Brain microvascular endothelial cell (primary cell): Measurements from ENCODE around the gene MORN5.

Source experiments
- DNase-seq: peaks from one replicate; pipeline ENCODE4 v3.0.0-alpha.2; 2020
- H3K27ac ChIP-seq: fragments of 250-450 bp; sonication (Bioruptor Pico); 2 replicates; pipeline ENCODE4 v1.5.1; 2020; ENCODE audit warnings: mild to moderate bottlenecking, moderate library complexity
- H3K27me3 ChIP-seq: fragments of 250-450 bp; sonication (Bioruptor Pico); replicated peaks from 2 replicates; pipeline ENCODE4 v1.5.1; 2020; ENCODE audit warnings: mild to moderate bottlenecking
- H3K36me3 ChIP-seq: fragments of 250-450 bp; sonication (Bioruptor Pico); replicated peaks from 2 replicates; pipeline ENCODE4 v1.5.1; 2020; ENCODE audit warnings: mild to moderate bottlenecking
- H3K4me3 ChIP-seq: 2 replicates; pipeline ENCODE4 v1.5.1; 2011; ENCODE audit warnings: low read depth, mild to moderate bottlenecking, control low read depth, low read length, moderate library complexity
- in situ Hi-C: cut with HindIII; loops from 2 replicates; pipeline ENCODE4 v1.10.0; 2017; ENCODE audit warnings: low sequenced_read_pairs, low pct_ligation_motif_present
- TF ChIP-seq, protein P1 (sequence below): IDR thresholded peaks from 2 replicates; pipeline ENCODE4 v1.5.1; 2011; ENCODE audit warnings: low read depth, mild to moderate bottlenecking, moderate library complexity, low read length, control low read depth, inconsistent platforms; ENCODE audit errors: missing control alignments

MORN5 gene

DNA sequence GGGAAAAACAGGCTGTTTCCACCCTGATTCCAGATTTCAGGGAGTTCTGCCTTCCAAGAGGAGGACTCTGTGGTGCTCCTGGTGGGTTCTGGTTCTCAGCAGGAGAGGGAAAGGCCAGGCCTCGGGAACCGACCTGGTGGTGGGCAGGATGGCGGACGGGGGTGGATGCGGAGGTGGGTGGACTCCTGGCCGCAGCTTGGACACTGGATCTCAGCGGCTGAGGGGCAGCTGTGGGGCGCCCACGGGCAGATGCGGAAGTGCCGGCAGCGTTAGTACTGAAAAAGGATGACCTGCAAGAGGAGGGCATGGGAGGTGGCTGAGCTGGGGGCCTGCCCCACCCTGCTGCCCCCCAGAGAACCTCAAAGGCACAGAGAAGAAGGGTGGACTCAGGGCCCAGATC lies 44.8 kb downstream of the MORN5 start:
- peaks cover 1% of the 10 kb centered on the region for H3K27me3 ChIP-seq
- H3K4me3 ChIP-seq: no peak overlapping the region
- H3K36me3 ChIP-seq: no peaks in the 10 kb centered on the region
- no peak overlapping the region for H3K27ac ChIP-seq
- TF ChIP-seq, protein P1, sequence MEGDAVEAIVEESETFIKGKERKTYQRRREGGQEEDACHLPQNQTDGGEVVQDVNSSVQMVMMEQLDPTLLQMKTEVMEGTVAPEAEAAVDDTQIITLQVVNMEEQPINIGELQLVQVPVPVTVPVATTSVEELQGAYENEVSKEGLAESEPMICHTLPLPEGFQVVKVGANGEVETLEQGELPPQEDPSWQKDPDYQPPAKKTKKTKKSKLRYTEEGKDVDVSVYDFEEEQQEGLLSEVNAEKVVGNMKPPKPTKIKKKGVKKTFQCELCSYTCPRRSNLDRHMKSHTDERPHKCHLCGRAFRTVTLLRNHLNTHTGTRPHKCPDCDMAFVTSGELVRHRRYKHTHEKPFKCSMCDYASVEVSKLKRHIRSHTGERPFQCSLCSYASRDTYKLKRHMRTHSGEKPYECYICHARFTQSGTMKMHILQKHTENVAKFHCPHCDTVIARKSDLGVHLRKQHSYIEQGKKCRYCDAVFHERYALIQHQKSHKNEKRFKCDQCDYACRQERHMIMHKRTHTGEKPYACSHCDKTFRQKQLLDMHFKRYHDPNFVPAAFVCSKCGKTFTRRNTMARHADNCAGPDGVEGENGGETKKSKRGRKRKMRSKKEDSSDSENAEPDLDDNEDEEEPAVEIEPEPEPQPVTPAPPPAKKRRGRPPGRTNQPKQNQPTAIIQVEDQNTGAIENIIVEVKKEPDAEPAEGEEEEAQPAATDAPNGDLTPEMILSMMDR: no peak
- in situ Hi-C loops: no loop called here
- DNase-seq: no peak

DNA sequence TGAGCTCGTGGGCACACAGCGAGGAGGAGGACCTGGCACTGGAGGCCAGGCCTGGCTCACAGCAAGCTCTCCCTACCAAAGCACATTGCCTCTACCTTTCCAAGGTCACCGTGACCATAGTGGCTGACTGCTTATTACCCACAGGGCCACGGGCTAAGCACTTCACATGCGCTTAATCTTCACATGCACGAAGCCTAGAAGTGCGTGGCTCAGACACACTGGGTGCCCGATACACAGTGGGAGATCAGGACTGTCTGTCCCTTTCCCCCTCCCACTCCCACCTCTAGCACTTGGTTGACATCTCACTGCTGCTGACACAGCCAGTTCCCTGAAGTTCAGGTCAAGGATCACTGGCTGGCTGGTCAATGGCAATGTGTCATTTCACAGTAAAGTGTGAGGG lies 45.5 kb downstream of the MORN5 start:
- Histone ChIP-seq H3K4me3 (no peak overlapping the region), H3K36me3 (no peaks in the 10 kb centered on the region), H3K27me3 (peaks cover 1% of the 10 kb centered on the region), H3K27ac (no peak overlapping the region)
- in situ Hi-C loops: no loop called here
- TF ChIP-seq, protein P1: no peak
- DNase-seq: no peak

DNA sequence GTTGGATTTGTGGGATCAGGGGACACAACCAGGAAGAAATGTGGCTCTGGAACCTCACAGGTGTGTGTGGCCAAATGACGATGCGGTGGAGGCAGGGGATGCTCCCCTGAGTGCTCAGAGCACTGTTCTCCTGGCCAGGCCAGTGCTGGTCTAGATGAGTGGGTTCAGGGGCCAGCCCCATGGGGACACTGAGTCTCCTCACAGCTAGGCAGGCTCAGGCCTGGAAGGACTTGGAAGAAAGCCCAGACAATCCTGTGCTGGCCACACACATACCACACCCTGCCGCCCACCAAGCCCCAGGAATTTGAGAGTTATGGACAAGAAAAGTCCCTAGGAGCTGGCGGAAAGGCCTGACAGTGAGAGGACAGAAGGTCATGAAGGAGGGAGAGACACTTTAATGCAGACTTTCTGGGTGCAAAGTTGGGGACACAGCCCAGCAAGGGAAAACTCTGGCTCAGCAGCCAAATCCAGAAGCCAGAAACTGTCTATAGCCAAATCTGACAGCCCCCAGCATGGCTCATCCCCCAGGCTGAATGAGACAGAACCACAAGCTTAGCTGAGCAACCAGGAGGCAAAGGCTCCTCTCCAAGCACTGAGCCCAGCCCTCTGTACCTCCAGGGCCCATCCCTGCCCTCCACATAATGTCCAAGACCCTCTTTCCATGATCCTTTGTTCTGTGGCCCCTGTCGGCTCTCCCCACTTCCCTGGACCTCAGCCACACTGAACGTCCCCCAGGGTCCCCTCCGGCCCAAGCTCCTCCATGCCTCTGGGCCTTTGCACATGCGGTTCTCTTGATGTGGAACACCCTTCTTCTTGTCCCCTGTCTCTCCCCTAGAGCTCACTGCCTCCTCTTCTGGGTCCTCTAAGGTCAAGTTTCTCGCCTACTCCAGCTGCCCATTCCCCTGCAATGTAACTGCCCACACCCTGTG lies 46.7 kb downstream of the MORN5 start:
- in situ Hi-C loops: no loop called here
- Histone ChIP-seq H3K36me3 (no peaks in the 10 kb centered on the region), H3K4me3 (no peak overlapping the region), H3K27me3 (peaks cover 9% of the 10 kb centered on the region), H3K27ac (no peak overlapping the region)
- TF ChIP-seq, protein P1: no peak
- DNase-seq: peak; percentile 80

DNA sequence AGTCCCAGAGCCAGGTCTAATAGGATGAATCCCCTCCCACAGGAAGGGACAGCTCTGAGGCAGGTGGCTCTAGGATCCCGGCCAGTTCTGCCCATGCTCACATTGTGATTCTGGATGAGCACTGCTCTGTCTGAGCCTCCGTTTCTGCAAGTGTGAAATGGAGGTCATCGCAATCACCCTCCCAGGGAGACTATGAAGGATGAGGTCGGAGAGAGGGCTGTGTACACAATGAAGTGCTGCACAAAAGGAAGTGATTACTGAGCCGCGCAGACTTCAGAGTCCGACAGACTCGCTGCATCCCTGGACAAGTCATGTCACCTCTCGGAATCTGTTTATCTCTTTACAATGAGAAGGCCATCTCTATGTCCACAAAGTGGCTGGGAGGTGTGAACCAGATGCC lies 47.4 kb downstream of the MORN5 start:
- peaks cover 16% of the 10 kb centered on the region for H3K27me3 ChIP-seq
- TF ChIP-seq, protein P1: no peak
- in situ Hi-C loops: no loop called here
- H3K4me3 ChIP-seq: no peak overlapping the region
- H3K27ac ChIP-seq: no peak overlapping the region
- H3K36me3 ChIP-seq: no peaks in the 10 kb centered on the region
- DNase-seq: no peak

DNA sequence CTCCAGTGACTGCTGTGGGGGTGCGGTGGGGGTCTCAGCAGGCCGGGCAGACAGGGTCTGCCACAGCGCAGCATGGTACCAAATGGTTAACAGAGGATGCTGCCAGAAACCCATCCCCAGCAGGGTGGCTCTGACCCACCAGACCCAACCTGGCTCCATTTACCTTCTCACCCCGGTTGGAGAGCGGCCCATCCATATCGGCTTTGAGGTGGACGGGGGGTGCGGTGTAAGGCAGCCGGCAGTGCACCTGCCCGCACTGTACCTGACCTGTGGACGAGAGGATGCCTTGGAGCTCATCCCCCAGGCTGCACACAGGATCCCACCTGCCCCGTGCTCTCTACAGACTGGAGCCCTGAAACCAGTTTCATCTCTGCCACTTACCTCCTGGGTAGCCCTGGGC lies 49.7 kb downstream of the MORN5 start:
- Histone ChIP-seq H3K4me3 (no peak overlapping the region), H3K27ac (no peak overlapping the region), H3K36me3 (no peaks in the 10 kb centered on the region), H3K27me3 (peaks cover 39% of the 10 kb centered on the region)
- in situ Hi-C loops: no loop called here
- DNase-seq: no peak
- TF ChIP-seq, protein P1: no peak
